GM21723 (cell line): ENCODE measurements around the gene SLC25A27.
A peak's percentile ranks its signal among the peaks of the same experiment; 100 is the strongest.

Experiments used
- ATAC-seq: cut with Tn5 transposase; IDR thresholded peaks from one replicate; pipeline ENCODE4 v1.9.1; 2021; ENCODE audit warnings: mild to moderate bottlenecking, moderate library complexity; ENCODE audit not compliant: unreplicated experiment

SLC25A27 gene

GRCh38 chr6:46704562-46704961 is 51.8 kb downstream of the SLC25A27 start:
- ATAC-seq: no peak

- peak; percentile 54 for ATAC-seq
Measured at GRCh38 chr6:46706464-46706863, 53.7 kb downstream of the SLC25A27 start.

DNA sequence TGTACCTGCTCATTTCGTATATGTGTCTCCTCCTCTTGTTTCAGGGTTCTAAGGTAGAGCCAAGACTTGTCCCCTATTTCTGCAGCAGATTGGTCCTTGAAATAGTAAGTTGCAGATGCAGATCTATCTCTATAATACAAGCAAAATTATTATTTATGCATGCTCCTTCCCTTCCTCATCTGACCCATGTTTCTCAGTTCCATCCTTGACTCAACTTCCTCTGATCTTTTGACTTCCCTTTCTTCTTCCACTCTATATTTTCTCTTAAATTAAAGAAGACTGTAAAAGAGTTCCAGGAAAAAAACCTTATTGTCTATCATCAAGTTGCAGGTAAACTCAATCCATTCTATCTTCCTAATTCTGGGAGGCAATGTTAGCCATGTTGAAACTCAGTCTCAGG is 58.7 kb downstream of the SLC25A27 start:
- no peak for ATAC-seq

- no peak for ATAC-seq
Measured at GRCh38 chr6:46715141-46715540, 62.4 kb downstream of the SLC25A27 start.

GRCh38 chr6:46719099-46719498 is 66.3 kb downstream of the SLC25A27 start:
- ATAC-seq: no peak

DNA sequence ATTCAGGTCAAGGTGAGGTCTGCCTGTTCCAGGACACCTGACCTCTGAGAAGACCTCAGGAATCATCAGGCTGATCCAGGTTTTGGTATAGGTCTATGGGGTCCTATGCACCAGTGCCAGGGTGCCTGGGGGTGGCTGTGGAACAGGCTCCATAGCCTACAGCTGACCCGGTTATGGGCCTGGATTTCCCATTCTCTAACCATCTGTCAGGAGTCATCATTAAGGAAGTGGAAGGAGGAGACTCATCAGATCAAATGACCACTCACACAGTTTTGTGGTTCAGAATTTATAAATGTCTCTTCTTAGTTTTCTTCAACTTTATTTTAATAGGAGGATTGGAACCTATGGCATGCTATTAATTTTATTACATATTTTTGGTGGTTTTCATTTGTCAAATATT is 67.6 kb downstream of the SLC25A27 start:
- ATAC-seq: no peak
